Uterus (tissue), 2 donors: ENCODE measurements around the gene FMNL2.

ENCODE experiments used
- CTCF ChIP-seq, 4 experiments: fragments of 200-600 bp in 2 of 4; fragments of 450-650 bp in 2 of 4; sonication (generic) in 2 of 4; IDR thresholded peaks; one replicate each; pipeline ENCODE4 v1.5.1; 2016 to 2019; ENCODE audit warnings: antibody characterized with exemption in 4 of 4, mild to moderate bottlenecking in 2 of 4, moderate library complexity in 1 of 4
- POLR2A ChIP-seq, 2 donors: fragments of 450-650 bp; IDR thresholded peaks; one replicate each; pipeline ENCODE4 v1.6.1; 2016; ENCODE audit warnings: antibody characterized with exemption in 2 of 2, mild to moderate bottlenecking in 1 of 2, moderate library complexity in 1 of 2

- no peak for TF ChIP-seq CTCF (IDR thresholded peaks at IDR 0.05)
- no peak for TF ChIP-seq POLR2A (IDR thresholded peaks at IDR 0.05)
Measured at GRCh38 chr2:152391318-152391717, 56.3 kb downstream of the FMNL2 start.
